Measurements from ENCODE around the gene EEPD1.

EEPD1 gene

GRCh38 chr7:36263095-36263484 is 110.0 kb downstream of the EEPD1 start:
- ATAC-seq = no peak
- TF ChIP-seq ZFP3 (CRISPR knock-in tag; IDR thresholded peaks at IDR 0.05) = no peak
- no peak for TF ChIP-seq PPARA (CRISPR knock-in tag; IDR thresholded peaks at IDR 0.05; ENCODE audit: borderline replicate concordance)
- no peak for TF ChIP-seq ZFP30 (CRISPR knock-in tag; IDR thresholded peaks at IDR 0.05)
- TF ChIP-seq OSR1 (CRISPR knock-in tag; IDR thresholded peaks at IDR 0.05) = no peak
- no peak for TF ChIP-seq ARNTL (CRISPR knock-in tag; IDR thresholded peaks at IDR 0.05; ENCODE audit: borderline replicate concordance, low read depth)
- no peak for TF ChIP-seq GLIS3 (CRISPR knock-in tag; IDR thresholded peaks at IDR 0.05)
- no peak for TF ChIP-seq TOX (CRISPR knock-in tag; IDR thresholded peaks at IDR 0.05; ENCODE audit: borderline replicate concordance)
- no peak for TF ChIP-seq BACH2 (CRISPR knock-in tag; IDR thresholded peaks at IDR 0.05; ENCODE audit: borderline replicate concordance)
- no peak for TF ChIP-seq ZNF70 (CRISPR knock-in tag; IDR thresholded peaks at IDR 0.05)
- TF ChIP-seq SNAI2 (CRISPR knock-in tag; IDR thresholded peaks at IDR 0.05) = no peak
- TF ChIP-seq PATZ1 (CRISPR knock-in tag; IDR thresholded peaks at IDR 0.05; ENCODE audit: borderline replicate concordance) = no peak
- no peak for TF ChIP-seq ISL1 (CRISPR knock-in tag; IDR thresholded peaks at IDR 0.05)

- no peak for ATAC-seq
- no peak for TF ChIP-seq CREB5 (CRISPR knock-in tag; IDR thresholded peaks at IDR 0.05; ENCODE audit: low read depth)
- TF ChIP-seq TCF4 (CRISPR knock-in tag; IDR thresholded peaks at IDR 0.05; ENCODE audit: borderline replicate concordance) = no peak
- TF ChIP-seq SNAI2 (CRISPR knock-in tag; IDR thresholded peaks at IDR 0.05) = no peak
- TF ChIP-seq ZC3H10 (CRISPR knock-in tag; IDR thresholded peaks at IDR 0.05) = no peak
- TF ChIP-seq TOX (CRISPR knock-in tag; IDR thresholded peaks at IDR 0.05; ENCODE audit: borderline replicate concordance) = no peak
- TF ChIP-seq CSDC2 (CRISPR knock-in tag; IDR thresholded peaks at IDR 0.05) = no peak
- TF ChIP-seq ARNTL (CRISPR knock-in tag; IDR thresholded peaks at IDR 0.05; ENCODE audit: borderline replicate concordance, low read depth) = no peak
- TF ChIP-seq RARB (CRISPR knock-in tag; IDR thresholded peaks at IDR 0.05) = no peak
- TF ChIP-seq PPARA (CRISPR knock-in tag; IDR thresholded peaks at IDR 0.05; ENCODE audit: borderline replicate concordance) = no peak
- no peak for TF ChIP-seq GLIS3 (CRISPR knock-in tag; IDR thresholded peaks at IDR 0.05)
- TF ChIP-seq ISL1 (CRISPR knock-in tag; IDR thresholded peaks at IDR 0.05) = no peak
- no peak for TF ChIP-seq TSHZ2 (CRISPR knock-in tag; IDR thresholded peaks at IDR 0.05)
- TF ChIP-seq ZFP30 (CRISPR knock-in tag; IDR thresholded peaks at IDR 0.05) = no peak
- TF ChIP-seq ZNF70 (CRISPR knock-in tag; IDR thresholded peaks at IDR 0.05) = no peak
- no peak for TF ChIP-seq BACH2 (CRISPR knock-in tag; IDR thresholded peaks at IDR 0.05; ENCODE audit: borderline replicate concordance)
- no peak for TF ChIP-seq ZNF8 (CRISPR knock-in tag; IDR thresholded peaks at IDR 0.05)
- no peak for TF ChIP-seq ESRRG (CRISPR knock-in tag; IDR thresholded peaks at IDR 0.05)
- TF ChIP-seq CSRNP3 (CRISPR knock-in tag; IDR thresholded peaks at IDR 0.05) = no peak
- TF ChIP-seq ZNF565 (CRISPR knock-in tag; conservative IDR thresholded peaks at IDR 0.05; ENCODE audit: low read depth) = no peak
These were observed 111.2 kb downstream of the EEPD1 start for GRCh38 chr7:36264123-36264801.

GRCh38 chr7:36264913-36265516 is 112.0 kb downstream of the EEPD1 start:
- ATAC-seq = no peak
- TF ChIP-seq OSR1 (CRISPR knock-in tag; IDR thresholded peaks at IDR 0.05) (no peak), ZFP3 (CRISPR knock-in tag; IDR thresholded peaks at IDR 0.05) (no peak), POU6F1 (CRISPR knock-in tag; IDR thresholded peaks at IDR 0.05; ENCODE audit: borderline replicate concordance, low read depth) (no peak), PATZ1 (CRISPR knock-in tag; IDR thresholded peaks at IDR 0.05; ENCODE audit: borderline replicate concordance) (no peak), ZNF565 (CRISPR knock-in tag; conservative IDR thresholded peaks at IDR 0.05; ENCODE audit: low read depth) (no peak), RARB (CRISPR knock-in tag; IDR thresholded peaks at IDR 0.05) (no peak), ZFP30 (CRISPR knock-in tag; IDR thresholded peaks at IDR 0.05) (no peak), GLIS3 (CRISPR knock-in tag; IDR thresholded peaks at IDR 0.05) (no peak), ESRRG (CRISPR knock-in tag; IDR thresholded peaks at IDR 0.05) (no peak), ISL1 (CRISPR knock-in tag; IDR thresholded peaks at IDR 0.05) (no peak), CREB5 (CRISPR knock-in tag; IDR thresholded peaks at IDR 0.05; ENCODE audit: low read depth) (no peak), BACH2 (CRISPR knock-in tag; IDR thresholded peaks at IDR 0.05; ENCODE audit: borderline replicate concordance) (no peak), ZNF8 (CRISPR knock-in tag; IDR thresholded peaks at IDR 0.05) (no peak)

Data from SK-N-SH treated with all-trans-retinoic acid at 6 μM for 48 hours (cell line).